PC-9 (cell line): ENCODE data around the gene CBFA2T3. TPM values are rescaled to one million over a fixed set of nuclear protein-coding genes. Genes with fewer than 3 reads are reported as not detected.

ENCODE experiments used
- BruUV-seq: library from RNA; stranded (reverse); fragments of 400-500 nt; replicated peaks from 2 replicates; lab custom pipeline; 2021; lab: Mats Ljungman, UMichigan
- CTCF ChIA-PET: fragments of 300-600 bp; sonication (Branson Sonifier 250); formaldehyde crosslinking; loops from one replicate; lab custom pipeline; 2022; ENCODE audit warnings: antibody characterized with exemption; lab: Charles Lee
- POLR2A ChIA-PET: fragments of 300-600 bp; sonication (Branson Sonifier 250); formaldehyde crosslinking; loops from one replicate; lab custom pipeline; 2022; ENCODE audit warnings: antibody characterized with exemption; ENCODE audit not compliant: unreplicated experiment; lab: Charles Lee
- DNase-seq, 2 experiments: peaks; one replicate each; pipeline versions ENCODE4 v3.0.0 to v3.0.0-alpha.2; 2015 to 2022; ENCODE audit warnings: mixed read lengths in 1 of 2
- H2AFZ ChIP-seq: fragments of 200-600 bp; sonication (generic); 2 replicates; pipeline ENCODE4 v1.8.1; 2017; ENCODE audit warnings: antibody characterized with exemption
- H3F3A ChIP-seq: fragments of 200-600 bp; sonication (generic); 2 replicates; pipeline ENCODE4 v1.8.1; 2017; ENCODE audit warnings: antibody characterized with exemption, mild to moderate bottlenecking, low read depth; ENCODE audit not compliant: insufficient read depth
- H3K27ac ChIP-seq: fragments of 200-600 bp; sonication (generic); 2 replicates; pipeline ENCODE4 v1.6.1; 2016; ENCODE audit warnings: mixed run types
- H3K27me3 ChIP-seq: fragments of 200-600 bp; sonication (generic); 2 replicates; pipeline ENCODE4 v1.6.1; 2016; ENCODE audit warnings: low read depth, mixed run types; ENCODE audit not compliant: insufficient read depth
- H3K36me3 ChIP-seq: fragments of 200-600 bp; sonication (generic); 2 replicates; pipeline ENCODE4 v1.6.1; 2016; ENCODE audit warnings: low read depth, mixed run types
- H3K4me1 ChIP-seq: fragments of 200-600 bp; sonication (generic); replicated peaks from 2 replicates; pipeline ENCODE4 v1.6.1; 2016; ENCODE audit warnings: mixed run types; ENCODE audit not compliant: insufficient read depth
- H3K4me2 ChIP-seq: fragments of 200-600 bp; sonication (generic); 2 replicates; pipeline ENCODE4 v1.6.1; 2017; ENCODE audit warnings: mixed run types
- H3K4me3 ChIP-seq: fragments of 200-600 bp; sonication (generic); 2 replicates; pipeline ENCODE4 v1.6.1; 2016; ENCODE audit warnings: mixed run types
- H3K79me2 ChIP-seq: fragments of 200-600 bp; sonication (generic); 2 replicates; pipeline ENCODE4 v1.6.1; 2017; ENCODE audit warnings: low read depth, mixed run types
- H3K9me2 ChIP-seq: fragments of 200-600 bp; sonication (generic); 2 replicates; pipeline ENCODE4 v1.8.1; 2017; ENCODE audit warnings: mild to moderate bottlenecking; ENCODE audit not compliant: insufficient read depth
- H3K9me3 ChIP-seq: fragments of 200-600 bp; sonication (generic); 2 replicates; pipeline ENCODE4 v1.8.1; 2016; ENCODE audit warnings: low read depth; ENCODE audit not compliant: insufficient read depth
- H4K20me1 ChIP-seq: fragments of 200-600 bp; sonication (generic); 2 replicates; pipeline ENCODE4 v1.8.1; 2017; ENCODE audit not compliant: insufficient read depth
- CTCF ChIP-seq: fragments of 200-600 bp; sonication (generic); conservative IDR thresholded peaks from 2 replicates; pipeline ENCODE4 v1.6.1; 2017; ENCODE audit warnings: mixed run types, antibody characterized with exemption, mild to moderate bottlenecking, moderate library complexity
- EZH2 ChIP-seq: fragments of 200-600 bp; sonication (generic); IDR thresholded peaks from 2 replicates; pipeline ENCODE4 v1.8.0; 2017; ENCODE audit warnings: antibody characterized with exemption, low read depth
- intact Hi-C: fragments of 100-400 bp; cut with micrococcal nuclease; formaldehyde crosslinking; loops from one replicate; pipeline ENCODE4 v1.10.0; 2022; ENCODE audit not compliant: unreplicated experiment
- total RNA-seq: library from RNA; stranded (reverse); gene quantifications from 2 replicates; pipeline ENCODE4 v1.2.3, GENCODE V29; 2021

The CBFA2T3 gene
- total RNA-seq, 1 experiment from 2014 or later, result 1.0 TPM

- BruUV-seq, result no TSS peak
- no peak overlapping the region for H3K27ac ChIP-seq
- POLR2A ChIA-PET, result interaction anchor here (0.5 kb wide), 1 partner anchor 191 kb away, joined by 3 read pairs; no protein-coding TSS in a partner anchor
- peaks cover 5% of the 10 kb centered on the region; the same call in 1 of the 2 replicates for H3F3A ChIP-seq
- no peaks in the 10 kb centered on the region for H3K79me2 ChIP-seq
- TF ChIP-seq EZH2 (no peak), CTCF (no peak)
- no peaks in the 10 kb centered on the region for H3K9me3 ChIP-seq
- no peaks in the 10 kb centered on the region for H3K9me2 ChIP-seq
- no peaks in the 10 kb centered on the region for H4K20me1 ChIP-seq
- no peak overlapping the region for H2AFZ ChIP-seq
- H3K4me3 ChIP-seq, result no peak overlapping the region
- H3K36me3 ChIP-seq, result no peaks in the 10 kb centered on the region
- DNase-seq, result no peak
- intact Hi-C loops, result no loop called here
- no peaks in the 10 kb centered on the region for H3K4me1 ChIP-seq
- CTCF ChIA-PET, result no interaction called here
- peaks cover 3% of the 10 kb centered on the region; the same call in 1 of the 2 replicates for H3K27me3 ChIP-seq
- no peak overlapping the region for H3K4me2 ChIP-seq
Observed at GRCh38 chr16:88886420-88886844, 90.6 kb downstream of the CBFA2T3 start.

GRCh38 chr16:88885693-88886280 lies 91.2 kb downstream of the CBFA2T3 start:
- TF ChIP-seq CTCF (no peak), EZH2 (no peak)
- ChIA-PET CTCF (interaction anchor here (0.6 kb wide), 1 partner anchor 81 kb away, joined by 8 read pairs; no protein-coding TSS in a partner anchor), POLR2A (no interaction called here)
- H3F3A ChIP-seq, result peaks cover 5% of the 10 kb centered on the region; the same call in 1 of the 2 replicates
- H3K79me2 ChIP-seq, result no peaks in the 10 kb centered on the region
- no peak overlapping the region for H3K4me3 ChIP-seq
- 0 out of 2 replicates have a peak, but pooled peaks cover under 1% of the 10 kb centered on the region for H3K27me3 ChIP-seq
- no peaks in the 10 kb centered on the region for H3K9me3 ChIP-seq
- no peaks in the 10 kb centered on the region for H3K4me1 ChIP-seq
- no peaks in the 10 kb centered on the region for H3K36me3 ChIP-seq
- intact Hi-C loops, result no loop called here
- no peak for DNase-seq
- no TSS peak for BruUV-seq
- no peak overlapping the region for H2AFZ ChIP-seq
- H4K20me1 ChIP-seq, result no peaks in the 10 kb centered on the region
- no peak overlapping the region for H3K27ac ChIP-seq
- H3K9me2 ChIP-seq, result no peaks in the 10 kb centered on the region
- H3K4me2 ChIP-seq, result no peak overlapping the region

- peaks cover 5% of the 10 kb centered on the region; the same call in 1 of the 2 replicates for H3F3A ChIP-seq
- H3K4me2 ChIP-seq, result no peak overlapping the region
- ChIA-PET CTCF (no interaction called here), POLR2A (no interaction called here)
- H3K4me1 ChIP-seq, result no peaks in the 10 kb centered on the region
- no peak for DNase-seq
- no peaks in the 10 kb centered on the region for H3K9me3 ChIP-seq
- TF ChIP-seq EZH2 (no peak), CTCF (no peak)
- H4K20me1 ChIP-seq, result no peaks in the 10 kb centered on the region
- H2AFZ ChIP-seq, result no peak overlapping the region
- no peaks in the 10 kb centered on the region for H3K79me2 ChIP-seq
- H3K27ac ChIP-seq, result no peak overlapping the region
- intact Hi-C loops, result no loop called here
- H3K36me3 ChIP-seq, result no peaks in the 10 kb centered on the region
- H3K9me2 ChIP-seq, result no peaks in the 10 kb centered on the region
- H3K4me3 ChIP-seq, result no peak overlapping the region
- BruUV-seq, result no TSS peak
- H3K27me3 ChIP-seq, result peaks cover 11% of the 10 kb centered on the region; the same call in 1 of the 2 replicates
Observed at GRCh38 chr16:88884569-88885271, 92.3 kb downstream of the CBFA2T3 start.
